Vagina (tissue), 2 donors: Measurements from ENCODE around the gene LYZ. TPM values are rescaled to one million over a fixed set of nuclear protein-coding genes. Genes with fewer than 3 reads are reported as not detected.
A peak's percentile ranks its signal among the peaks of the same experiment; 100 is the strongest.

Experiments used
- DNase-seq, 2 donors: peaks; one replicate each; pipeline ENCODE4 v3.0.0-alpha.2; 2017; ENCODE audit errors: extremely low spot score in 2 of 2
- H3K27ac ChIP-seq: fragments of 200-600 bp; sonication (generic); one replicate; pipeline ENCODE4 v1.5.1; 2019
- H3K27me3 ChIP-seq: fragments of 200-600 bp; sonication (generic); one replicate; pipeline ENCODE4 v1.5.1; 2019
- H3K36me3 ChIP-seq, 2 donors: fragments of 200-600 bp; sonication (generic); one replicate each; pipeline ENCODE4 v1.5.1; 2017 to 2019
- H3K4me1 ChIP-seq: fragments of 200-600 bp; sonication (generic); one replicate; pipeline ENCODE4 v1.5.1; 2019
- H3K4me3 ChIP-seq, 2 donors: fragments of 200-600 bp; sonication (generic); 1 replicate in 1 of 2; 2 replicates in 1 of 2; pipeline ENCODE4 v1.5.1; 2016 to 2019
- H3K9me3 ChIP-seq: fragments of 200-600 bp; sonication (generic); one replicate; pipeline ENCODE4 v1.5.1; 2019
- CTCF ChIP-seq, 3 experiments: fragments of 450-650 bp in 2 of 3; fragments of 200-600 bp in 1 of 3; sonication (generic) in 1 of 3; IDR thresholded peaks; one replicate each; pipeline ENCODE4 v1.5.1; 2017 to 2019; ENCODE audit warnings: antibody characterized with exemption in 3 of 3, mild to moderate bottlenecking in 2 of 3, moderate library complexity in 2 of 3
- POLR2A ChIP-seq, 2 donors: fragments of 450-650 bp; IDR thresholded peaks; one replicate each; pipeline ENCODE4 v1.6.1; 2017; ENCODE audit warnings: antibody characterized with exemption in 2 of 2, mild to moderate bottlenecking in 2 of 2, moderate library complexity in 2 of 2
- POLR2AphosphoS5 ChIP-seq, 2 donors: sonication (generic); formaldehyde crosslinking; IDR thresholded peaks; one replicate each; pipeline ENCODE4 v1.9.0; 2017; ENCODE audit warnings: antibody characterized with exemption in 2 of 2, mild to moderate bottlenecking in 2 of 2, low read depth in 1 of 2; ENCODE audit not compliant: insufficient read depth in 1 of 2
- intact Hi-C: fragments of 100-400 bp; cut with DNase I; formaldehyde crosslinking; loops from one replicate; pipeline ENCODE4 v1.15.1; 2023
- total RNA-seq: library from RNA; depleted of rRNA; stranded (reverse); fragments of >200 nt; gene quantifications from one replicate; pipeline ENCODE4 v1.2.3, GENCODE V29; 2016

The LYZ gene
- total RNA-seq, 1 donor from 2014 or later, result 15.2 TPM

- DNase-seq, result no peak
- peak overlapping the region; percentile 83 to 98 for H3K4me3 ChIP-seq
- no peaks in the 10 kb centered on the region for H3K9me3 ChIP-seq
- intact Hi-C loops, result no loop called here
- peaks cover 15% of the 10 kb centered on the region for H3K4me1 ChIP-seq
- H3K27me3 ChIP-seq, result no peaks in the 10 kb centered on the region
- H3K27ac ChIP-seq, result peak overlapping the region; percentile 97
- no peaks in the 10 kb centered on the region for H3K36me3 ChIP-seq
- no peak for TF ChIP-seq POLR2A (IDR thresholded peaks at IDR 0.05)
- no peak for TF ChIP-seq POLR2AphosphoS5 (IDR thresholded peaks at IDR 0.05; ENCODE audit: insufficient read depth in 1 of 2, low read depth in 1 of 2)
- TF ChIP-seq CTCF (IDR thresholded peaks at IDR 0.05), result no peak
Measured at GRCh38 chr12:69360348-69360672, 12.1 kb downstream of the LYZ start.

- intact Hi-C loops, result no loop called here
- Histone ChIP-seq H3K36me3 (peaks cover 3 to 15% of the 10 kb centered on the region in 2 donors), H3K4me3 (no peak overlapping the region), H3K27ac (no peak overlapping the region), H3K4me1 (no peaks in the 10 kb centered on the region), H3K9me3 (no peaks in the 10 kb centered on the region), H3K27me3 (no peaks in the 10 kb centered on the region)
- DNase-seq, result no peak
- TF ChIP-seq CTCF (IDR thresholded peaks at IDR 0.05) (no peak), POLR2AphosphoS5 (IDR thresholded peaks at IDR 0.05; ENCODE audit: insufficient read depth in 1 of 2, low read depth in 1 of 2) (no peak), POLR2A (IDR thresholded peaks at IDR 0.05) (no peak)
Measured at GRCh38 chr12:69366796-69367195, 18.6 kb downstream of the LYZ start.

- no peak for DNase-seq
- H3K36me3 ChIP-seq, result peaks cover 3 to 16% of the 10 kb centered on the region in 2 donors
- intact Hi-C loops, result no loop called here
Measured at GRCh38 chr12:69368171-69368570, 20.0 kb downstream of the LYZ start.

DNA sequence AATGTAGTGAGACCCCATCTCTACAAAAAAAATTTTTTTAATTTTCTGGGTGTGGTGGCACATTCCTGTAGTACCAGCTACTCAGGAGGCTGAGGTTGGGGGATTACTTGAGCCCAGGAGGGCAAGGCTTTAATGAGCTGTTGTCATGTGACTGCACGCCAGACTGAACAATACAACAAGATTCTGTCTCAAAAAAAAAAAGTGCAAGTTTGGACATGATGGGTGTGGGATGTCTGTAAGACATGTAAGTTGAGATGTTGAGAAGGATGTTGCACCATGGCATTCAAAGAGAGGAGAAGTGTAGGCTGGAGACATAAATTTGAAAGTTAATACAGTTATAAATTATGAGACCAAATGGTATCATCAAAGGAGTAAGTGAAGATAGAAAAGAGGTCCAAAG, 34.9 kb downstream of the LYZ start:
- no peaks in the 10 kb centered on the region for H3K4me1 ChIP-seq
- no peak overlapping the region for H3K4me3 ChIP-seq
- no peak for DNase-seq
- no peaks in the 10 kb centered on the region for H3K27me3 ChIP-seq
- H3K27ac ChIP-seq, result no peak overlapping the region
- H3K9me3 ChIP-seq, result no peaks in the 10 kb centered on the region
- no peak for TF ChIP-seq POLR2AphosphoS5 (IDR thresholded peaks at IDR 0.05; ENCODE audit: insufficient read depth in 1 of 2, low read depth in 1 of 2)
- no peak for TF ChIP-seq CTCF (IDR thresholded peaks at IDR 0.05)
- TF ChIP-seq POLR2A (IDR thresholded peaks at IDR 0.05), result no peak
- H3K36me3 ChIP-seq, result peaks cover 0 to 2% of the 10 kb centered on the region in 2 donors
- intact Hi-C loops, result no loop called here

More at GRCh38 chr12:69368171-69368570, 20.0 kb downstream of the LYZ start:
- H3K9me3 ChIP-seq, result no peaks in the 10 kb centered on the region
- no peaks in the 10 kb centered on the region for H3K4me1 ChIP-seq
- no peak overlapping the region for H3K27ac ChIP-seq
- no peak for TF ChIP-seq POLR2AphosphoS5 (IDR thresholded peaks at IDR 0.05; ENCODE audit: insufficient read depth in 1 of 2, low read depth in 1 of 2)
- TF ChIP-seq POLR2A (IDR thresholded peaks at IDR 0.05), result no peak
- TF ChIP-seq CTCF (IDR thresholded peaks at IDR 0.05), result no peak
- H3K4me3 ChIP-seq, result no peak overlapping the region
- no peaks in the 10 kb centered on the region for H3K27me3 ChIP-seq

GRCh38 chr12:69385038-69385437, 36.9 kb downstream of the LYZ start:
- intact Hi-C loops, result no loop called here
- Histone ChIP-seq H3K9me3 (no peaks in the 10 kb centered on the region), H3K4me1 (no peaks in the 10 kb centered on the region), H3K27ac (no peak overlapping the region), H3K27me3 (no peaks in the 10 kb centered on the region), H3K36me3 (no peaks in the 10 kb centered on the region), H3K4me3 (no peak overlapping the region)
- DNase-seq, result no peak
- TF ChIP-seq CTCF (IDR thresholded peaks at IDR 0.05), result no peak
- TF ChIP-seq POLR2A (IDR thresholded peaks at IDR 0.05), result no peak
- TF ChIP-seq POLR2AphosphoS5 (IDR thresholded peaks at IDR 0.05; ENCODE audit: insufficient read depth in 1 of 2, low read depth in 1 of 2), result no peak
